GM19099 (cell line): ENCODE results near the gene BRAT1.

Experiments used
- POLR2A ChIP-seq: IDR thresholded peaks from 3 replicates; pipeline ENCODE4 v1.6.1; 2011; ENCODE audit warnings: low read depth; ENCODE audit not compliant: insufficient read length; ENCODE audit errors: extremely low read depth

The BRAT1 gene

DNA sequence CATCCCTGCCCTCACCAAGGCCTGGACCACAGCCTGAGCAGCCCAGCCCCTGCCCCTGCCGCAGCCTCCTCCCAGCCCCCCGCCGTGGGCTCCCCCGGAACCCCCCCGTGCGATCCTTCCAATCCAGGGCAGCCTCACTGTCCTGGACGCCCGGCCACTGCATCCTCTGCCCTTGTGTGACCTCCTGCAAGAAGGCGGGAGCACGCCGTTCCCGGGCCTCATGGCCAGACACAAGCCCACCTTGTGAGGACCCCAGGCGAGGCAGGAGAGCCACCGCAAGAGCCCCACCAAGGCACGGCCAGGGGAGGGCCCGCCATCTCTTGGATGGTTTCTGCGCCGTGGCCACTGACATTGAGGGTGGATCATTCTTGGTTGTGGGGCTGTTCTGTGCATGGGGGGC lies 43.6 kb downstream of the BRAT1 start:
- no peak for TF ChIP-seq POLR2A

DNA sequence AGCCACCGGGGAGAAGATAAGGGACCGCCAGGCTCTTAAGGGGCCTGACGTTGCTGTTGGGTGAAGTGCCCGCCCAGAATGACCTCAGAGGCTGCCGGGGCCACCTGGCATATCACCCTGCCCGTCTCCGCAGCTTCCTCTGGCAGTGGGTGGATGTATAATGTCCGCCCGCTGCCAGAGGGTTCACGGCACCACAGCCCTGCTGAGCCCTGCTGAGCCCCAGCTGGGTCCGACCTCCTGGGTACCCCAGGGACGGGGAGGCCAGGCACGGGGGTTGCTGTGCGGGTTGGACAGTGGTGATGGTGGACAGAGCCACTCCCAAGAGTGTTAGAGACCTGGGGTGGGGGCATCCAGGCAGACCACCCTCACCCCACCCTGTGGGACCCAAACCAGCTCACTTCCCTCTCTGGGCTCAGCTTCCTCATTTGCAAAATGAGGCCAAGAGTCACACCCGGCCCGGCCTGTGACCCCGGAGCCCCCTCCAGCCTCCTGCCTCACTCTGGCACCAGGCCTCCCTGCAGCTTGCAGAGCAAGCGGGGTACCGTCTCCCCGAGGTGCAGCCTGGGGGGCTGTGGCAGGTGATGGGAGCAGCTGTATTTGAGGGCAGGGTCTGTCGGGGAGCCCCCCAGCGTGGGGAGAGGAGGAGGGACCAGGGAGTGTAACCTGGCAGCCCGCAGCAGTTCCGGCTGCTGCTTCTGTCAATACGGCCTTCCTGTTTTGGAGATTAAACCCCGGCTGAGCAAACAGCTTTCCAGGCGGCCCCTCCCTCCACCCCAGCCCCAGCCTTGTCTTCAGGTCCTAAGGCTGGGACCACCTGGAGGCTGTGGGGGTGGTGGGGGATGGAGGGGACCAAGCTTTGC lies 44.2 kb downstream of the BRAT1 start:
- TF ChIP-seq POLR2A: peak; percentile 48

DNA sequence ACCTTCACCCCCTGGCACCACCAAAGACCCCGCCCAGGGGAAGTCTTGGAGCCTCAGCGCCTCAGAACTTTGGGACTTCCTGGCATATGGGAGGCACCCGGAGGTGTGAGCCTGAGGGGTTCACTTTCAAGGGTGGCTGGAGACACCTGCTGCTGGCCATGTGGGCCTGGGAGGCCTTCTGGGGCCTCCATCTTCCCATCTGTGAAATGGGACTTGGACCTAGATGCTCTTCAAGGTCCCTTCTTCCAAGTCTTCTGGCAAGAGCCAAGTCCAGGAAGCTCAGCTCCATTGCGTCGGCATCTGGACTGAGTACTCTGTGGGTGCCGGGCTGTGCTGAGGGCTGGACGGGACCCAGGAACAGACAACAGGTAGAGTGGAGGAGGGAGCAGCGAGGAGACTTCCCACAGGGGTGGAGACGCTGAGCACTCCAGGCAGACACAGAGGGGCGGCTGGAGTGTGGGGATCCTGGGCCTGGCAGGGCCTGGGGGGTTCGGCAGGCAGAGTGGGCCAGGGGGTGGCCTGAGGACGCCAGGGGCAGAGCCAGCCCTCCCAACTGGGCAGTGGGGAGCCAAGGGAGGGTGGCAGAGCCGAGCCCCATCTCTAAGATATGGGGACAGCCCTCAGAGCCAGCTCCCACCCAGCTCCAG lies 45.1 kb downstream of the BRAT1 start:
- no peak for TF ChIP-seq POLR2A

DNA sequence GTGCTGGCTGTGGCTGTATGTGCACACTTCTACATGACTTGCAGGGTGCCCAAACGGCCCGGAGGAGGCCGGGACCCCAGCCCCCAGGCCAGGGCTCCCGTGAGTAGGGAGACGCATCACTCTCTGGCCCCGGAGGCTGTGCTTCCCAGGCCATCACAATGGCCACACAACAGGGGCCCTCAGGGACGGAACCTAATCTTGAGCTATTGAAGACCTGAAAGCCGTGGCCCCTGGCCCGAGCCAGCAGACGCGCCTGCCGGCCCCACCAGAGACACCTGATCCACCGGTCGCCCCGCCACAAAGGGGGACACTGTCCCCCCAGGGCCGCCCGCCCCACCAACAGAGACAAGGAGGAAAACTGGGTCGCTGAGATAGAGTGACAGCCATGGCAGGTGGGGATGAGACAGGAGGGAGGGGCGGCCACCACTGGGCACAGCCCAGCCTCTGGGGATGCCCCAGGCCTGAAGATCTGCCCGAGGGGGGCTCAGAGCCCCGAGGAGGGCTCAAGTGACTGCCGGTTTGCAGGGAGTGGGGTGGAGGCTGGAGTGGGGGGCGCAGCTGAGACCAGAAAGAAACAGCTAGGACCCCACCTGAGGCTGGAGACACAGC lies 45.9 kb downstream of the BRAT1 start:
- no peak for TF ChIP-seq POLR2A

DNA sequence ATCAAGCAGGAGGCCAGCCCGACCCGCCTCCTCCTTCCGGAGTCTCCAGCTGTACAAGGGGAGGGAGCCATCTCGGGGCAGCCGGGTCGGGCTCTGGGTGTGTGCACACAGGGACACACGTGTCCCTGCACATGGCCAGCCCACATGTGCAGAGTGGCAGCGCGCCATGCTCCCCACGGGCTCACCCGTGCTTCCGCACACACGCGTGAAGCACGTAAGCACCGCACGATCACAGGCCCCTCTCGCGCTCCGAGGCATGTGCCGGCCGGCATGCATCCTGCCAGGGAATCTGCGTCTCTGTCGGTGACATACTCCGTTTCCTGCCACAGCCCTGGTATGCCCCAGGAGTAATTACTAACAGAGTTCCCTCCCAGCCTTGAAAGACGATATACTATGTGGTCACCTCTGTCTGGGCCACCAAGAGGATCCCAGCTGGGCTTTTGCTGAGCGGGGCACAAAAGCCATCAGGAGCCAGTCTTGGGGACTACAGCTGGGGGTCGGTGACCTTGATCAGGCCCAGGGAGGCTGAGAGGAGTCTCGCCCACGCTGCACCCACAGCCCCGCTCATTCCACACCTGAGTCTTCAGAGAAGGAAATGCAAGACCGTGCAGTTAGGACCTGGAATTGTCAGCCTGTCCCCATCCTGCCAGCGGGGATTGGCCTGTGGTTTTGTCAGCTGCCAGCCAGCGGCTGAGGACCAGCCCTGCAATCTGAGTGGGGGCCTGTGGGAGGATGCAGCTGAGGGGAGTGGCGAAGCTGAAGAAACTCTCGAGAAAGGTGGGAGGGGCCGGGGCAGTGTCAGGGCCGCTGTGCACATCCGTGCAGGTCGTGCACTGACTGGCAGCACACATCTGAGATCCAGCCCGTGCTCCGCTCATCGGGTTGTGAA lies 46.8 kb downstream of the BRAT1 start:
- no peak for TF ChIP-seq POLR2A

DNA sequence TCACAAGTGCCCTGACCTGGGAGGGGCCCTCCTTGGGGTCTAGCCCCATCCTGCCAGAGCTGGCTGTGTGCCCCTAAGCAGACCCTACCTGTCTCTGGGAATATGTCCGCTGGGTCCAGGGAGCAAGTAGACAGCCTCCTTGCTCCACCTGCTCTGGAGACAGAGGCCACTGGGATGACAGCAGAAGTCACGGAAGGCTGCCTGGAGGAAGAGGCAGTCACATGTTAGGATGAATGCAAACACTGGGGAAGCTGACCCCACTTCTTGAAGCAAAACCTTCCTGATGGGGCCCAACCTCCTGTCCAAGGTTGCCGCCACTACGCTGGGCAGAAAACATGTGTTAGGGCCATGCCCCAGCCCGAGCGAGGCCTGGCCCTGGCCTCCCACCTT lies 47.4 kb downstream of the BRAT1 start:
- no peak for TF ChIP-seq POLR2A

DNA sequence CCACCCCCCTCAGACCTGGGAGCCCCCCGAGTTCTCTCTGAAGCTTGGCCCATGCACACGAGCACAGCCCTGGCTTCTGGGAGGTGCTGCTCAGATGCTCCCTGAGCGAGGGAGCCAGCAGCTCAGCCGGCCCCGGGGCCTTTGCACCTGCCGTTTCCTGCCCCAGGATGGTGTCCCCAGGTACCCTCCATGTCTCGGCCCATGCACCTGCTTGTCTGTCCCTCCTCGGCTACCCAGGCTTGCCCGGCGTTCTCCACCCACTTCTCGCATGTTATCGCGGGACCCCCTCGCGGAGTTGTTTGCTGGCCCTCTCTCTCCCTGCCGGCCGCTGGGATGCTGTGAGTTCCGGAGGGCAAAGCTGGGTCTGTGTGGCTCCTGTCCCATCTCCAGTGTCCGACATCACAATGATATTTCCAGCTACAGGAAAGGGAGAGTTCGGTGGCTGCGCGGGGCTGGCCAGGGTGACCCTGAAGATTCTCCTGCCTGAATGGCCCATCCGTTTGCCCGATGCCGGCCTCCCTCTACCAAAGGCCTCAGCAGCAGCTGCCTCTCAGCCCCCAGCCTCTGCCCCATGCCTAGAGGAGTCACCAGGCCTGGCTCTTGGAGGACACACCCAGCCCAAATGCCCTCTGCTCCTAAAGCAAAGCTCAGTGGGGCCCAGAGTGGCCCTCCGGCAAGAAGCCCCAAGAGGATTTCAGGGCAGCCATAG lies 48.0 kb downstream of the BRAT1 start:
- TF ChIP-seq POLR2A: no peak

DNA sequence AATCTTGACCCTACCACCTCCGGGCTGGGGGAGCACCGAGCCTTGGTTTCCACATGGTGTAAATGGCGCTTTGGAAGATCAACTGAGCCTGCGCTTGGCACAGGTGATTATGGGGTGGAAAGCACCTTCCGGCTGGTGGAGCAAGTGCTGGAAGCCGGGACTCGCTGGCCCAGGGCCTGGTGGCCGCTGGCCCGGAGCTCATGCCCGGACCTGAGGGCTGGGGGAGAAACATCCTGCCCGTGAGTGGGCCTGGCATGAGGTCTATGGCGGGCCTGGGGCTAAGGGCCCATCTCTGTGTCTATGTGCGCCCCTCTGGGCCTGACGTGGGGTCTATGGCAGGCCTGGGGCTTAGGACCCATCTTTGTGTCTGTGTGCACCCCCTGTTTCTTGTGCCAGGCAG lies 49.9 kb downstream of the BRAT1 start:
- TF ChIP-seq POLR2A: no peak

DNA sequence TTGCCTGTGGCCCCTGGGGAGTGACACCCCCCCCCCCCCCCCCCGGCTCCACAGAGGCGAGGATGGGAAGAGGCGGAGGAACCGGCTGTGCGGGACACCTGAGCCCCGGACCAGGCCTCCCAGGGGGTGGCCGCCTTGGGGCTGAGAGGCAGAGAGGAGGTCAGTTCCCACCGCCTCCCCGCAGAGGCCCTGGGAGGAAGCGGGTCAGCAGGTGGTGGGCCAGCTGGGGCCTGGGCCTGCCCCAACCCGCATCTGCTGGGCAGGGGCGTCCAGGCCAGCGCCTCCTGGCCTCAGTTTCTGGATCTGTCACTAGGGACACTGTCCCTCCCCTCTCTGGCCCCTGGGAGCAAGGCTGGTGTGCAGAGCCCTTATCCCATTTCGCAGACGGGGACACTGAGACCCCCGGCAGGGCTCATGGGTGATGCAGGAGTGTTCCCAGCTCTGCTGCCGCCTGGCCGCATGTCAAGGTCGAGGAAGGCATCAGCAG lies 50.4 kb downstream of the BRAT1 start:
- TF ChIP-seq POLR2A: no peak

DNA sequence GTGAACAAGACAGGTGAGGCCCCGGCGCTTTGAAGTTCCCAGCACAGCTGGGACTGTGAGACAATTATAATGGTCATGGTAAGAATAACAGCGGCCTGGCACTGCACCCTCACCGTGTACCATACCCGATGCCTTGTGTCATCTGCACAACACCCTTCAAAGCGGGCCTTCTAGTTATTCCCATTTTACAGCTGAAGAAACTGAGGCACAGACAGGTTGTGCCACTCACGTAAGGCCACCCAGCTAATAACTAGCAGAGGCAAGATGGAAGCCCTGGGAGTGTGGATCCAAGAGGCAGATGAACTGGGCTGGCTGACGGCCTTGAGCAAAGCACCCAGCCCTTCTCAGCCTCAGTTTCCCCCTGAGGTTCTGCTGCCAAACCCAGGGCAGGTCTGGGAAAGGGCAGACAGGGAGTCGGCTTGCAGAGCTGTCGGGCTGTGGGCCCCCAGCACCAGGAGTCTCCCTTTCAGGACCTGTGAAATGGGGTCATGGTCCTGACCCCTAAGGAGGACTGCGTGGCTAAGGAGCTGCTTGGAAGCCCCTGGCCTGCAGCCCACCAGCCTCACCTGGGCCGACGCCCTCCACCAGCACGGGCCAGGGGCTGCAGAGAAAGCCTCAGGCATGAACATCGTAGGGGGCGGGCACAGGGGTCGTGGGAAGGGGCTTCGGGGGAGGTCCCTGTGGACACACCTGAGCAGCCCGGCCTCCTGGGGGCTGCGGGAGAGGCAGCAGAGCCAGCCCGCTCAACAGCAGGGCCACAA lies 51.0 kb downstream of the BRAT1 start:
- TF ChIP-seq POLR2A: no peak

DNA sequence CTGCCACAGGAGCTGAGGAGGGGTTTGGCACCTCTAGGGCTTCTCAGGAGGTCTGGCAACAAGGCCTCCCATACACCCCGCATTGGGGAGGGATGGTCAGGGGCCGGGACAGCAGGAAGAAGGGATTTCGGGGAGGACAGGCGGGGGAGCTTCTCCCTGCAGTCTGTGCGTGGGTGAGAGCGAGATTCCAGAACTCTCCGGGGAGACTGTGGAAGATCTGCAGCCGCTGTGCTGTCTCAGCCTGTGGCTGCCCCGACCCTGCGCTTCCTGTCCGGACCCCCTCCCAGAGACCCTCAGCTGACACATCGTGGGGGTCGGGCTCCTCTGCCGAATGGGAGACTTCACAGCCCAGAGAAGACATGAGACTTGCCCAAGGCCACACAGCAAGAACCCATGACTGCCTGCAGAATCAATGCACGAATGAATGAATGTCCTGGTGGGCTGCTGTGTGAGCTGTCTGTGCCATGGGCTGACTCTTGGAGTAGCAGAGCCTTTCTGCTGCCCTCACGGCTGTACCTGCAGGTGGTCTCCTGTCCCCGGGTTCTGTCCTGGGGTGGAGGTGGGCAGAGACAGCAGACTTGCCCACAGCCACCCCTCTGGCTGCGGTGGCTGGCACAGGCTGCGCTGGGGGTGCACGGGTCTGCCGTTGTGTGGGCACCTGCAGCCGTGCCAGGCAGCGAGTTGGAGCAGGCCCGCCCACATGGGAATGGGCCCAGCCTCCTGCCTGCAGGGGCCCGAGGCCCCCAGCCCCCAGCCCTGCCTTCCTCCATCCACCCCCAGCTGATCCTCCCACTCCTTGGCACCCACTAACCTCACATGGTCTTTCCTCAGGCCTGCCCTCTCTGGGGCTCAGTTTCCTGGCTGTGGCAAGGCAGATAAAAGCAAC lies 52.0 kb downstream of the BRAT1 start:
- TF ChIP-seq POLR2A: no peak

DNA sequence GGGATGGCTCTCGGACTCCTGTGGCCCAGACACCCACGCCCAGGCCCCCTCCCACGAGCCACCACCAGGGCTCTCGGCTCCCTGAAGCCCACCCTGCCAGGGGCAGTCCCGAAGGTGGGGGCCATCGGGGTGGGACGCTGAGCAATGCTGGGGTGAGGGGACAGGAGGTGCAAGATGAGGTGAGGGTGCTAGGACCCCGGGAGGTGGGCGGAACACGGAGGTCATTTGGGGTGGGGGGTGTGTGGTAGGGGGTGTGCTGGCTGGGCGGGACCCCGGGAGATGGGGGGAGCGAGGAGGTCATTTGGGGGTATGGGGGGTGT lies 52.7 kb downstream of the BRAT1 start:
- no peak for TF ChIP-seq POLR2A
